HG03457 (cell line): ENCODE data around the gene RRAS.

Source experiments
- ATAC-seq: cut with Tn5 transposase; IDR thresholded peaks from one replicate; pipeline ENCODE4 v1.9.1; 2021; ENCODE audit warnings: moderate number of reproducible peaks; ENCODE audit not compliant: unreplicated experiment

Gene RRAS

DNA sequence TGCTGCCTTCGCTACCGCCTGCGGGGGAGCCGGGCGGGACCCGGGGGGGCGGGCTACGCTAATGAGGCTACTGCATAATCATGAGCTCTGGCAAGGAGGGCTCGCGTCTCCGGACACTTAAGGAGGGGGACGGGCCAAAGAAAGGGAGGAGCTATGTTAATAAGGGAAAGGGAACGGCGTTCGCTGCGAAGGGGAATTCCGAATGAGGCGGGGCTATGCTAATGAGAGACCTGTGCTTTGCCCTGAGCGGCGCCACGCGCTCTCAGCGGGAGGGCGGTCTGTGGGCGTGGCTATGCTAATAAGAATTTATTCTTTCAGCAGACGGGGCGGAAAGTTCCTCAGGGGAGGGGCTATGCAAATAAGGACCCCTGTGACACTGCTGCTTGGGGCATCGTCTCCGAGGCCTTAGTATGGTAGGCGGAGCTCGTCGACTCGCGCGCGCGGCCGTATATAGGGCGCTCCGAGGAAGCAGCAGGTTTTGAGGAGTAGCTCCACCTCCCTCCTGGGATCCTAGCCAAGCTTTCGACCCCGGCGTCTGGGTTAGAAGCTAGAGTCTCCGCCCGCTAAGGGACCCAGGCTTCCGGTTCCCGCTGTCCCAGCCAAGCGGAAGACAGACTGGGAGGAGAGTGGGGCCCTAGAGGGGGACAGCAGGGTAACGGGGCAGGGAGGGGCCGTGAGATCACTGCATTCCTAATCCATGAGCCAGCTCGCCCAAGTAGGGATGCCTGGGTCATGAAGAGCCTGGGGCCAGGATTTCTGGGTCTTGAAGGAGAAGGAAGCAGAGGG lies at the start of gene RRAS:
Gene RRAS, minus strand, starts transcription at position 31 of the 786 bp plus-strand sequence. CDS start 45 bp downstream, outside the sequence.
- ATAC-seq, result peak; percentile 43

DNA sequence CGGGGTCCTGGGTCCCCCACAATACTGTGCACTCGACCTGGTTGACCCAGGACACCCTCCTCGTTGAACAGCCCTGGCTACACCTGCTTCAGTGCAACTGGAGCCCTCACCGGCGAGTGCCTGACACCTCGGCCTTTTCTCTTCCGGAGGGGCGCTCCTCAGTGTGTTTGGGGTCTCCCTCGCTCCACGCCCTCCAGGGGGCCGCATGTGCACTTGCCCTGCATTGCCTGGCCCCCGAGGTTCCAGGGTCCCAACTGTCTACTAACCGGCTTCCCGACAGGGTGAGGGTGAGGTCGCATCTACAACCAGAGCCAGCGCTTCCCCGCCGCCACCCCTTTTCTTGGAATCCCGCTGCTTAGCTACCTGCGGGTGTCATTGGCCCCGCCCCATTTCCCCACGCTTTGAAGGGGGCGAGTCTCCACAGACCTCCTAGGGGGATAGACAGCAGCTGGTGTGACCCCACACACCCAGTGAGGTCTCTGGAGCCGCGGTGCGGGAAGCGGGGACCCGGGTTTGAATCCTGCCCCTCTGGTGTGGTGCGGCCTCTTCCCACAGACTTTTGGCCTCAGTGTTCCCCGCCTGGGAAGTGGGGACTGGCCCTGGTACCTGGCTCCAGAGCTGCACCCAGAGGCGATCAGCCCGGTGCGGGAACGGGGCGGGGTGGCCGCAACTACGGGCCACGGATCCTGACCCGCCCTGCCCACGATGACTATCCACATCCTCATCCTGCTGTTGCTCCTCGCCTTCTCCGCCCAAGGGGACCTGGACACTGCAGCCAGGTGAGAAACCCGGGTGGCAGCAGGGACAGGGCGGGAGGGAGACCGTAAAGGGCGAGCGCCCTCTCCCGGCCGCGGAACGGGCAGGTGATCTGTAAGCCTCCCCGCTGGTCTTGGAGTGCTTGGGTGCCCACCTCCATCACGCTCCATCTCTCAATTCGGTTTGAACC lies 49.5 kb upstream of the RRAS start, which contains the start of gene ADM5:
Gene ADM5, plus strand, starts transcription at position 462 of the 946 bp plus-strand sequence. Its CDS starts 244 bp downstream, at position 706.
- ATAC-seq, result no peak

DNA sequence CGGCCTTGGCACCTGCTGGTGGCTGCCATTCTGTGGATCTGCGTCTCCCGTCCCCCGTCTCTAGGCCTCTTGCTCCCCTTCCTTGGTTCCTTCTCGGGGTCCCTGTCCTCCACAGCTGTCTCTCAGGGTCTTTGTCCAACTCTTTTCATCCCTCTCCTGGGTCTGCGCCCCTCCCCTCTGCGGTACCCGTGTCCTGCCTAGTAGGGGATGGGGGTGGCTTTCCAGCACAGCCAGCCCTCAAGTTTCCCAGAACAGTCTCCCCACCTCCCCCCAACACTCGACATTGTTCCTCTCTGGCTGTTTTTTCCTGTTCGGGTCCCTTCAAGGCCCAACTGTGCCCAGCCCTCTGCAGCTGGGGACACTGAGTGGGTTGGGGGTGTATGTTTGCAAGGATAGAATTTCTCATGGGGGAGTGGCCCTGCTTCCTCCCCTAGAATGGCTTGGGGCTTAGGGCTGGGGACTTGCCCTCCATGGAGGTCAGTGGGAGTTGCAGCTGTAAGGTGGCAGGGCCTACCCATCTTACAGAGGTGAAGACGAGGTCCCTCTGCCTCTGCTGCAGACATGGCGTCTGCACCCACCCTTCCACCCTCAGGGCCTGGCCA lies 48.7 kb upstream of the RRAS start:
- ATAC-seq, result no peak

DNA sequence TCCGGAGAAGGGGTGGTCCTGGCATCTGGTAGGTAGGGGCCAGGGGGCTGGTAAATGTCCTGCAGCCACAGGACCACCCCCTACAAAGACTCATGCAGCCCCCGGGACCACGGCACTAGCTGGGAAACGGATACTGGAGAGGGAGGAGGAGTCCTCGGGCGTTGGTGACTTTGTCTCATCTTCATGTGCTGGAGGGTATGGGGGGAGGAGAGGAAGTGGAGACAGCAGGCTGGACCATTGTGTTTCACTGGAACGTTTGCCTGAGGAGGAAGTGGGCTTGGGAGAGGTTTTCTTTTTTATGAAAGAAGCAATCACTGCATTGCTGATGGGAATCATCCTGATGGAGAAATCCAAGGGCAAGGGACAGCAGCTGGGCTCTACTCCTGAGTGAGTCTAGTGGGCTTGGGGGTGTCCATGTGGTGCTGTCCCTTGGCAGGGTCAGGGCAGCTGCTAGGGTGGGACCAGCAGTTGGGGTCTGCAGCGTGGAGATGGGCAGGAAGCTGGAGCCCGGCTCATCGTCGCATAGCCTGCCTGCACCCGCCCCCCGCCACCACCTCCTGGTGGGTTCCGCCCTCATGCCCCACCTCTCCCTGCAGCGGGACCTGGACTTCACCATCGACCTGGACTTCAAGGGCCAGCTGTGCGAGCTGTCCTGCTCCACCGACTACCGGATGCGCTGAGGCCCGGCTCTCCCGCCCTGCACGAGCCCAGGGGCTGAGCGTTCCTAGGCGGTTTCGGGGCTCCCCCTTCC lies 47.8 kb upstream of the RRAS start:
- ATAC-seq, result no peak

DNA sequence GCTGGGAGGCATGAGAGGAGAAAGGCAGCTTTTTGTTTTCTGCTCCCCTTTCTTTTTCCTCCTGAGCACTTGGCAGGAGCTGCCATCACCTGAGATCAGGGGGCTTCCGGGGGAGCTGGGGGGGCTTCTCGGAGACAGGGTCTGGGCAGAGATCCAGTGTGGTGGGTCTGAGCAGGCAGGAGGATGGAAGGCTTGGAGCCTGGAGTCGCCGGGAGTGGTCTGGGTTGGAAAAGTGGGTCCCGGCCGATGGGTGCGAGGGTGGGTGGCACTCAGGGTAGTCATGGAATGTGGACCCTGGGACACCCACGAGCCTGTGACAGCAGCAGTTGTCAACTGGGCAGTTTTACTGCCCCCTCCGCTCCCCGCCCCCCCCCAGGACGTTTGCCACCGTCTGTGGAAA lies 47.2 kb upstream of the RRAS start:
- ATAC-seq, result no peak

DNA sequence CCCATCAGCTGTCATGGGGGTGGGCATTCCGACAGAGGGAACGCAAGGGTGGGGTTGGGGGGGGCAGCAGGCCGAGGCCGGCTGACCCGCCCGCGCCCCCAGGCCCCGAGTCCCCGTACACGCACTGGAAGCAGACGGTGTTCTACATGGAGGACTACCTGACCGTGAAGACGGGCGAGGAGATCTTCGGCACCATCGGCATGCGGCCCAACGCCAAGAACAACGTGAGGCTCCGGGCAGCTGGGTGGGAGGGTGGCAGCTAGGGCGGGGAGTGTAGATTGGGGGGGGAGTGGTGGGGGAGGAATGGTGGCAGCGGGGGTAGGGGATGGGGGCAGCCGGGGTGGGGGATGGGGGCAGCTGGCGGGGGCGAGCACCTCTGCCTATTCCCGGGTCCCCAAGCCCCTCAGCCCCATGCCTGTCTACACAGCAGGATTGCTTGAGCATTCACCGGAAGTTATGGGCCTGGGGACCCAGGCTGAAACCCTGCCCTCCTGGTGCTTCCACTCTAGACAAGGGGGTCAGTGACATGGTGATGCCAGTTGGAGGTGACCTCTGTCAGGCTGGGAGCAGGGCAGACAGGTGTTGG lies 46.7 kb upstream of the RRAS start:
- ATAC-seq, result no peak

DNA sequence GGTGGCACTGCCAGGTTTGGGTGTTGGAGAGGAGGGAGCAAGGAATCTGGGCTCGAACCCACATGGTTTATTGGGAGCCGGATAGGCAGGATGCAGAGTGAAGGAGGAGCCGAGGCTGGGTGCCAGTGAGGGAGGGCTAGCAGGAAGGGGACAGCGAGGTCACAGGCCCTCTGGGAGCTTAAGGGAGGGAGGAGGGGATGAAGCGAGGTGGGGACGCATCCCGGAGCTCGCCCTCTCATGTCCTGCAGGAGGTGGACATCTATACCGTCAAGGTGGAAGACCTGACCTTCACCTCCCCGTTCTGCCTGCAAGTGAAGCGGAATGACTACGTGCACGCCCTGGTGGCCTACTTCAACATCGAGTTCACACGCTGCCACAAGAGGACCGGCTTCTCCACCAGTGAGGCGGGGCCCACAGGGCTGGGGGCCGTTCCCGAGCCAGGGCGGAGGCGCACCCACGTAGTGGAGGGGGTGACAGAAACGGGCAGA lies 45.9 kb upstream of the RRAS start:
- no peak for ATAC-seq

DNA sequence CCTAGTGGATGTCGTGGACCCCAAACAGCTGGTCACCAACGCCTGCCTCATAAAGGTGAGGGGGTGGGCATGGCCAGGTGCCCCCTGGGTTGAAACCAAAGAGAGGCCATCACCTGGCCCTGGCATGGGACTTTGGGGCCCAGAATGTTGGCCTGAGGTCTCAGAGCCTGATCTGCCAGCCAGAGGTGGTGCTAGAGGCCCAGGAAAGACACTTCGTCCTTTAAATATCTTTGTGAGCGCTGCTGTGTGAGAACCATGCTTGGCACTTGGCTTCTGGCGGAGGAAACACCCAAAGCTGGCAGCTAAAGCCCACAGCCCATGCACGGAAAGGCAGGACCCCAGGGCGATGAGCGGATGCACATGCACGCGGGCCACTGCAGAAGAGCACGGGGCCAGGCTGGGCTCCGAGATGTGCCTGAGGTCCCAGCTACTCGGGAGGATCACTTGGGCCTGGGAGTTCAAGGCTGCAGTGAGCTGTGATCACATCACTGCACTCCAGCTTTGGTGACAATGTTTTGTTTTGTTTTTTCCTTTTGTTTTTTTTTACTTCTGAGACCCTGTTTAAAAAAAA lies 45.1 kb upstream of the RRAS start:
- no peak for ATAC-seq

DNA sequence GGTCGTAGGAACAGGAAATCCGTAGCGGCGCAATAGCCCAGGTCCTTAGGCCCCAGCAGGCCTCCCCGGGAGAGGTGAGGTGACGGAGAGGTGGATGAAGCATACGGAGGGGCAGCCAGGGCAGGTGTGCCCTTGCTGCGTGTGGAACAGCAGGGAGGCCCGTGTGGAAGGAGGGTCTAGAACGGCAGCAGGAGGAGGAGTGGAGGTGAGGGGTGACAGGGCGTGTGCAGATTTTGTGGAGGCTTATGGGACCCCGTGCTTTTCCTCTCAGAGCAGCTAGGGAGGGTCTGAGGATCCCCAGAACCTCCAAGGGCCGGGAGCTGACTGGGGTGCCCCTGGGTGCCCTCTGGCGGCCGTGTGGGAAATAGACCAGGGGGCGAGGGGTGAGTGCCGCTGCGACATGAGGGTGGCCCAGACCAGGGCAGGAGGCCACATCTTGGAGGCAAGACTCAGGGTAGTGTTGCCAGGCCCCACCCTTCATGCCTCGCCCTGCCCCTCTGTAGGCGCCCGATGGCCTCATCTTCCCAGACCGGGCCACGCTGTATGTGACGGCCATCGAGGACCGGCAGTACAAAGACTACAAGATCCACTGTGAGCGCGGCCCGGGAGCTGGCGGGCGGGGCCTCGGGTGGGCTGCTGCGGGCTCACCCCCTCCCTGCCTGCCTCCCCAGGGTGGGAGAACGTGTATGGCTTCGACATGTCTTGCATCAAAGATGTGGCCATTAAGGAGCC lies 44.5 kb upstream of the RRAS start:
- no peak for ATAC-seq

DNA sequence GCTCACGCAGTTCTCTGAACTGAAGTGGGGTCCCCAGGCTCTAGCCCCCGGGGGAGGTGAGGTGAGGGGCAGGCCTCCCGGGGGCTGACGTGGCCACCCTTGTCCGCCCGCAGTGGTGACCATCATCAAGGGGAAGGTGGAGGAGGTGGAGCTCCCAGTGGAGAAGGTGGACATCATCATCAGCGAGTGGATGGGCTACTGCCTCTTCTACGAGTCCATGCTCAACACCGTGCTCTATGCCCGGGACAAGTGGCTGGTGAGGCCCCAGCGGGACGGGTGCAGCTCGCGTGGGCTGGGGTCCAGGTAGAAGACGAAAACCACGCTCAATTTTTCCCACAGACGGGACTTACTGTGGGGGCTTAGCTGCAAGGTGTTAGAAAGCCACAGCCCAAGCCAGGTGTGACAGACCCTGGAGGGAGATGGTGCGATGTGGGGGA lies 43.9 kb upstream of the RRAS start:
- ATAC-seq, result no peak

DNA sequence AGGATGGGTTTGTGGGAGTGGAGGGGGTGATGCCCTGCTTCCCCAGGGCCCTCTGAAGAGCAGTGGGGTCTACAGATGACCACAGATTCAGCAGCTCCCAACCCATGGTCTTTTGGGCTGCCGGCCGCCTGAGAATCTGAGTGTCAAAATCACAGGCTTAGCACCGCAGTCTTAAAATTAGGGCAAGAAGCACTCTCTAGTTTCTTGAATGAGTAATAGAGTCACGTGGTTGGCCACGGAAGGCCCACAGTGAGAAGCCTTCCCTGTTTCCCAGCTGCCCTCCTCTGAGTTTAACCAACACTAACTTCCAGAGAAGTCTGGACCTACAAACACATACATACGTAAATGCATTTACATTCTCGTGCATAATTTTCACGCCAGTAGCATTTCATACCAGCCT lies 42.3 kb upstream of the RRAS start:
- ATAC-seq, result no peak

DNA sequence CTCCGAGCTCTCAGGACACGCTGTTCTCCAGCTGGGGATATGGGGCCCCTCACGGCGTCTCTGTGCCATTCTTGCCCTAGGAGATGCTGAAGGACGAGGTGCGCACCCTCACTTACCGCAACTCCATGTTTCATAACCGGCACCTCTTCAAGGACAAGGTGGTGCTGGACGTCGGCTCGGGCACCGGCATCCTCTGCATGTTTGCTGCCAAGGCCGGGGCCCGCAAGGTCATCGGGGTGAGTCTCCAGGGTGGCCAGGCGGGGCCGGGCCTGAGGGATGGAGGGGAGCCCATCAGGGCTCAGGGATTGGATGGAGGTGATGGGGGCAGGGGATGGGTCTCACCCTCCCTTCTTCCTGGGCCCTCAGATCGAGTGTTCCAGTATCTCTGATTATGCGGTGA lies 41.9 kb upstream of the RRAS start:
- no peak for ATAC-seq

DNA sequence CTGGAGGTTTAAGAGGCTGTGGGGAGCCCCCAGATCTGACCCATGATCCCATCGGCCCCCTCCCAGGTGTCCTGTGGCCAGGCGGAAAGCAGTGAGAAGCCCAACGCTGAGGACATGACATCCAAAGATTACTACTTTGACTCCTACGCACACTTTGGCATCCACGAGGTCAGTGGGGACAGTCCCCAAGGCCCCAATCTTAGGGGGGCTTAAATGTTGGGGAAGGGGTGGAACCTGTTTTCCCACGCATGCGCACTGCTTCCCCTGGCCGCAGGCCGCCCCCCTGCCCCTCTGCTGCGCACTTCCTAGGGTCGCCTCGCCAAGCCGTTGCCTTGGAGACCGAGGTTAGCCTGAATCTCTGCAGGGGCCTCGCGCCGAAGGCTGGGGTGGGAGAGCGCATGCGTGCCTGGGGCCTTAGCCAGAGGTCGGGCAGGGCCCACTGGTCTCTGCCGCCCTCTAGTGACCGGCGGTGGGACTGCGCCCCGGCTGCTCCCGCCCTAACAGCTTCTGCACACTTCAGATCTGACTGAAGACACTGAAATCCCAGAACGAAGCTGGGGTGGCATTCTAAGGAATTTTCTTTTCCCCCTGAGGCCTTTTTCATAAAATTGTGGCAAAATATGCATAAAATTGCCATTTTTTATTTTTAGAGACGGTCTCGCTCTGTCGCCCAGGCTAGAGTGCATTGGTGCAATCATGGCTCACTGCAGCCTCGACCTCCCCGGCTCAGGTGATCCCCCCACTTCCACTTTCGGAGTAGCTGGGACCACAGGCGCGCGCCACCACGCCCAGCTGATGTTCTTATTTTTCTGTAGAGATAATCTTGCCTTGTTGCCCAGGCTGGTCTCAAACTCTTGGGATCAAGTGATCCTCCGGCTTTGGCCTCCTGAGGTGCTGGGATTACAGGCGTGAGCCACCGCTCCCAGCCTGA lies 40.7 kb upstream of the RRAS start:
- ATAC-seq, result no peak

DNA sequence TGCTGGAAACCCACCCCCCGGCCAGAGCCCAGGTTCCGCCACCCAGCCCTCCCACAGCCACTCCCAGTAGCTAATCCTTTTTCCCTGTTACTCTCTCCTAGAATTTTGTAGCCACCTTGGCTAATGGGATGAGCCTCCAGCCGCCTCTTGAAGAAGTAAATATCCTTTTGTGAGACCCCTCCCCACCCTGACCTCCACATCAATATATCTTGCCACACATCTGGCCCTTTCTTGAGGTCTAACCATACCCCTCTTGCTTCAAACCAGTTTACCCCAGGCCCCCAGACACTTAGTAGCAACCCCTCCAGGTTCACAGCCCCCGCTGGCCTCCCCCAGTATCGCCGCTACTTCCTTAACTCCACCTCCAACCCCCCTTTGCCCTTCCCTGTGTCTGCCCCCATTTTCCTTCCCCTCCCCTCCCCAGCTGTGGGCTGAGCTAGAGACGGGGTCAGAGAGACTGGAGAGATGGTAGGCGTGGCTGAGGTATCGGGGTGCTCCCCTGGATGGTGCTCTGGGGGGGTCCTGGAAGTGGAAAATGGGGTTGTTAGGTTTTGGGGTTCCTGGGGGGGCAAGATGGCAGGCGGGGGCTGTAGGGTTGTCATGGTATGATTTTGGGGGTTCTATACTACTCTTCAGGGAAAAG lies 39.9 kb upstream of the RRAS start:
- ATAC-seq, result no peak

DNA sequence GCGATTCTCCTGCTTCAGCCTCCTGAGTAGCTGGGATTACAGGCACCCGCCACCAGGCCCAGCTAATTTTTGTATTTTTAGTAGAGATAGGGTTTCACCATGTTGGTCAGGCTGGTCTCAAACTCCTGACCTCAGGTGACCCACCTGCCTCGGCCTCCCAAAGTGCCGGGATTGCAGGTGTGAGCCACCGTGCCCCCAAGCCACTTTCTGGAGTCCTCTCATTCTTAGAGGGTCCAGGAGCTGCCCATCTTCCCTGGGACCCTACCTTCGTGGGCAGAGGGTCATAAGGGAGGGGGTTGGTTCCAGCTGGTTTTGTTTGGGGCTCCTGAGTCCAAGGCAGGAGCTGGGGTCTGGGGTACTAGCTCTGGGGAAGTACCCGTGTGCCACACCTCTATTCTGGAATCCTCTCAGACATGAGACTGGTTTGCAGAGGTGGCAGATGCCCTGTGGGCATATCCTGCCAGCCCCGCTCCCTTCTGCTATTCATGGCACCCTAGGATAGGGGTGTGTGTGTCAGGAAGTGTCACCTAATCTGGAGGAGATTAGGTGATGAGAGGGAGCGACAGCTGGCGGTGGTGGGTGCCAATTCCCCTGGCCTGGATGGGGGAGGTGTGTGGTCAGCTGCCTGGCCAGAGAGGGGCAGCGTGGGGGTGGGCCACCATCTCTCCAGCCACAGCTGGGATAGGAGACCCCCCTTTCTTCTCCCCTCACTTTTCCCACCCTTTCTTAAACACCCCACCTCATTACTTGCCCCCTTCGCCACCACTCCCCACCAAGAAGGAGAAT lies 39.2 kb upstream of the RRAS start:
- no peak for ATAC-seq

DNA sequence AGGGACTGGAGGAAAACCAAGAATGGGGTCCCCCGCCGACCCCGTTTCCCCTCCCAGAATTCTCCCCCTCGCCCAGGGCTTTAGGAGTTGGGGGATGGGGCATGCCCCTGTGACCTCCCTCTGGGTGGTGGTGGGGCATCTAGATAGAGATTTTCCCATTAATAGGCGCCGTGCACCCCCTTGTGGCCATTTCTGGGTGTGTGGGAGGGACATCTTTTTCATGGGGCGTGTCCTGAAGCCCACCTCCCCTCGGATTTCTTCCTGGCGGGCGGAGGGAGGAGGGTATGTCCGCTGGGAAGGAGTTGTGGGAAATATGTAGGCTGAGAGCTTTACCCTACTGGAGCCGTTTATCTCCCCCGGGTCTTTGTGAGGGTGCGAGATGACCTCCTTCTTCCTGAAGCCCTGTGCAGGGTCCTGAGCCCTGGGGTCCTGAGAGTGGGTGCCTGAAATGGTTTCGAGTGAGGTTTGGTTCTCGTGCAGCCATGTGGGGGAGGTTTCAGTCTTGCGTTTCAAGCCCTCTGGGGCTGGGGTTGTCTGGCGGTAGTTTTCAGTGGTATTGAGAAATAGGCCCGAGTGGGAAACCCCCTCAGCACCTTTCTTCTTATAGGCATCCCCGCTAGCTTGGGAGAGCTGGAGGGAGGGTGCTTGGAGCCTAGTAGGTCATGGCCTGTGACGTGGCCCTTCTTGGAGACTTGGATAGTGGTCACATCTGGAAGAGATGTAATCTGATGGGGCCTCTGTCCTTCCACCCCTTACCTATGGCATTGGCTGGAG lies 38.1 kb upstream of the RRAS start:
- no peak for ATAC-seq
